ENCODE data around the gene USP40. TPM values are rescaled to one million over a fixed set of nuclear protein-coding genes. Genes with fewer than 3 reads are reported as not detected.

USP40 gene
- total and polyA plus RNA-seq, 2 of the 8 experiments (the other 6 are each of a cell fraction or from before 2014, with no cell fraction given) = 12.0 to 15.7 TPM

DNA sequence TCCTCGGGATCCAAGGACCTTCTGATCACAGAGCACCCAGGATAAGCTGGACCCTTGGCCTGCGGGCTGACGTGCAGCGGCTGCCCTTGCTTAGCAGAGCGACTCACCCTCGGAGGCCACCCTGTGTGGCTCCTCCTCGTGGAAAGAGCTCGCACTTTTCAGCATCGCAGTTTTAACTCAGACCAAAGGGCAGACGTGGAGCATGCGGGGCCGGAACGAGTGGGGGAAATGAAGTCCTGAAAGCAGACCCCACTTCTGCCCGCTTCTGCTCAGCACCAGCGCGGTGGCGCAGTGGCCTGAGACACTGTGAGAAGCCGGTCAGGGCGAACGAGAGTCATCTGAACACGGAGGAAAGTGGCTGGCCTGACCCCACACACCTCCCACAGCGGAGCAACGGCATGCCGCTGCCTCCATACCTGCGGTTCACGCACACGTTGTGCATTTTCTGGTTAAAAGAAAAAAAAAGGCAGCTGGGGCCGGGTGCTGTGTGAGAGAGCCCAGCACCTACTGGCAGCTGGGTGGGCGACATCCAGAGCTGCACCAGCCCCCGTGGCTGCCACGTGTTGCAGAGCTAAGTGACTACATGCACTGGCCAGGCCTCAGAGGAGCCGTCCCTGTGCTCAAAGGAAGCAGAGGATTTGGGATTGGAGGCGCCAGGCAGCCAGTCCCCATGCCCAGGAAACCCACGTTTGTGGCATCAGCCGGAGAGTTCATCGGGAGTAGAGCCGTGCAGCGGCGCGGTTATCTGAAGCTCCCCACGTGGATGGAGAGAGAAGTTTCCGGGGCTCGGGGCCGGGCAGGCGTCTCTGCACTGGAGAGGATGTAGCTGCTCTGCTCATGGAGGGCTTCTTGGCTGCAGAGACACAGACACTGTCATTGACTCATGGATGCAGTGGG lies 89.7 kb downstream of the USP40 start:
- Histone ChIP-seq H3K9ac (replicated peaks in 1 of 4; ENCODE audit: extremely low read depth in 1 of 4, low read depth in 3 of 4, low read length in 3 of 4) (no peak overlapping the region), H4K5ac (ENCODE audit: insufficient read length, low read depth, low read length) (no peak overlapping the region), H3K36me3 (ENCODE audit: control insufficient read depth in 2 of 4, insufficient read depth in 4 of 4, low read length in 3 of 4) (no peaks in the 10 kb centered on the region; a peak in 1 of 8 replicates), H3K79me2 (ENCODE audit: control insufficient read depth in 1 of 2, insufficient read depth in 2 of 2, low read length in 2 of 2) (no peaks in the 10 kb centered on the region), H3K14ac (ENCODE audit: insufficient read length) (no peak overlapping the region), H2BK15ac (ENCODE audit: low read length) (no peak overlapping the region), H2BK12ac (ENCODE audit: low read depth, low read length) (no peak overlapping the region), H2BK20ac (ENCODE audit: low read length) (no peak overlapping the region), H3K27ac (ENCODE audit: low read depth, low read length) (no peak overlapping the region), H4K91ac (replicated peaks; ENCODE audit: insufficient read length, low read length) (no peak overlapping the region), H3K56ac (replicated peaks; ENCODE audit: insufficient read length, low read depth, low read length) (no peak overlapping the region), H2BK5ac (ENCODE audit: low read depth, low read length) (no peak overlapping the region), H3K27me3 (replicated peaks in 1 of 4; ENCODE audit: control insufficient read depth in 3 of 4, extremely low read depth in 1 of 4, insufficient read depth in 3 of 4, low read length in 3 of 4) (no peaks in the 10 kb centered on the region), H3K79me1 (ENCODE audit: low read depth, low read length) (no peaks in the 10 kb centered on the region), H3K18ac (ENCODE audit: extremely low read depth, low read length) (no peak overlapping the region), H2AK5ac (ENCODE audit: low read depth, low read length) (no peak overlapping the region), H4K20me1 (replicated peaks in 1 of 2; ENCODE audit: control insufficient read depth in 1 of 2, insufficient read depth in 2 of 2, low read length in 2 of 2) (peaks cover 0 to 3% of the 10 kb centered on the region in 2 experiments), H3K23ac (ENCODE audit: insufficient read length) (no peak overlapping the region), H2BK120ac (replicated peaks; ENCODE audit: low read depth, low read length) (no peak overlapping the region), H3K23me2 (ENCODE audit: low read depth, low read length) (no peaks in the 10 kb centered on the region), H3K4me3 (ENCODE audit: extremely low read depth in 1 of 4, insufficient read depth in 2 of 4, low read depth in 3 of 4, low read length in 4 of 4) (no peak overlapping the region), H3K4me1 (replicated peaks in 1 of 4; ENCODE audit: control insufficient read depth in 3 of 4, insufficient read depth in 4 of 4, low read length in 3 of 4) (peaks cover 0 to 6% (median 0%) of the 10 kb centered on the region in 4 experiments; a peak in 2 of 7 replicates), H3K4me2 (ENCODE audit: insufficient read depth in 1 of 2, low read depth in 2 of 2, low read length in 2 of 2) (no peak overlapping the region), H3K9me3 (ENCODE audit: insufficient read depth in 2 of 2, low read depth in 1 of 2, low read length in 1 of 2) (no peaks in the 10 kb centered on the region), H4K8ac (ENCODE audit: extremely low read depth, insufficient read depth, low read length) (no peak overlapping the region), H3K4ac (replicated peaks; ENCODE audit: insufficient read length, low read depth, low read length) (no peak overlapping the region), H2AFZ (ENCODE audit: low read length) (no peak overlapping the region)
- WGBS, 2 experiments (ENCODE audit: extremely low coverage in 1 of 2, insufficient coverage in 1 of 2, insufficient read length in 1 of 2, insufficient replicate concordance in 2 of 2, low coverage in 1 of 2, low lambda C conversion rate in 2 of 2, missing lambda C conversion rate in 1 of 2) = 90% methylated on average over 45 of the region's 45 CpGs; no CpG with 5 or more reads in 1 of the 2 experiments
- DNase-seq (ENCODE audit: low read depth in 1 of 2, low spot score in 2 of 2) = no peak
- FAIRE-seq = no peak
- TF ChIP-seq SAP30 (IDR thresholded peaks at IDR 0.05; ENCODE audit: insufficient read depth, insufficient replicate concordance, low read length) (no peak), GTF2F1 (IDR thresholded peaks at IDR 0.05; ENCODE audit: borderline replicate concordance, low read depth, low read length) (no peak), SUZ12 (IDR thresholded peaks at IDR 0.05; ENCODE audit: low read length) (no peak)
- TF ChIP-seq, protein P1, sequence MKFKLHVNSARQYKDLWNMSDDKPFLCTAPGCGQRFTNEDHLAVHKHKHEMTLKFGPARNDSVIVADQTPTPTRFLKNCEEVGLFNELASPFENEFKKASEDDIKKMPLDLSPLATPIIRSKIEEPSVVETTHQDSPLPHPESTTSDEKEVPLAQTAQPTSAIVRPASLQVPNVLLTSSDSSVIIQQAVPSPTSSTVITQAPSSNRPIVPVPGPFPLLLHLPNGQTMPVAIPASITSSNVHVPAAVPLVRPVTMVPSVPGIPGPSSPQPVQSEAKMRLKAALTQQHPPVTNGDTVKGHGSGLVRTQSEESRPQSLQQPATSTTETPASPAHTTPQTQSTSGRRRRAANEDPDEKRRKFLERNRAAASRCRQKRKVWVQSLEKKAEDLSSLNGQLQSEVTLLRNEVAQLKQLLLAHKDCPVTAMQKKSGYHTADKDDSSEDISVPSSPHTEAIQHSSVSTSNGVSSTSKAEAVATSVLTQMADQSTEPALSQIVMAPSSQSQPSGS (IDR thresholded peaks at IDR 0.05; ENCODE audit: low read length) = no peak
- ChIA-PET POLR2A (ENCODE audit: partially characterized antibody) (no interaction called here), CTCF (ENCODE audit: partially characterized antibody) (interaction anchor here (0.5 to 1.8 kb wide), 7 partner anchors 22 to 686 kb away, joined by 3 to 6 read pairs (median 3); partner anchors contain the start of gene UGT1A5)
